Right cardiac atrium (tissue), 5 donors: Measurements from ENCODE around the gene TRNAU1AP. TPM values are rescaled to one million over a fixed set of nuclear protein-coding genes. Genes with fewer than 3 reads are reported as not detected.
A peak's percentile ranks its signal among the peaks of the same experiment; 100 is the strongest.
"Not testable (repeated sequence)": the region's sequence is repeated elsewhere in the genome, so short reads cannot be mapped to it uniquely, and the experiment has no call there.

Experiments used
- ATAC-seq, 2 donors: fragments of 200-7000 bp; cut with Tn5 transposase; one replicate each; pipeline versions ENCODE4 v1.8.0 to v1.9.1; 2020; ENCODE audit warnings: moderate library complexity in 2 of 2, mild to moderate bottlenecking in 1 of 2
- DNase-seq, 3 donors: peaks; one replicate each; pipeline ENCODE4 v3.0.0-alpha.2; 2020
- H3K27ac ChIP-seq: one replicate; pipeline ENCODE4 v1.5.1; 2013; ENCODE audit warnings: mild to moderate bottlenecking, low read length, control low read depth, moderate library complexity
- H3K27me3 ChIP-seq: one replicate; pipeline ENCODE4 v1.6.1; 2013; ENCODE audit not compliant: control insufficient read depth, insufficient read depth
- H3K4me1 ChIP-seq: one replicate; pipeline ENCODE4 v1.6.1; 2013; ENCODE audit warnings: low read length; ENCODE audit not compliant: control insufficient read depth, insufficient read depth
- H3K4me3 ChIP-seq: one replicate; pipeline ENCODE4 v1.5.1; 2013; ENCODE audit warnings: low read length, control low read depth
- H3K9me3 ChIP-seq: one replicate; pipeline ENCODE4 v1.6.1; 2013; ENCODE audit warnings: low read length; ENCODE audit not compliant: control insufficient read depth
- WGBS: extraction: QIAGEN DNeasy Blood & Tissue Kit; methylation state at CpG from one replicate; pipeline ENCODE4 v1.1.7; 2013; 5-methylcytosine and 5-hydroxymethylcytosine counted together
- intact Hi-C, 4 donors: fragments of 100-400 bp; cut with DNase I; formaldehyde crosslinking; loops; one replicate each; pipeline versions ENCODE4 v1.11.0 to v1.14.0; 2022 to 2023
- polyA plus RNA-seq: library from polyadenylated mRNA; stranded (reverse); fragments of 200-250 nt; gene quantifications from one replicate; pipeline ENCODE4 v1.2.3, GENCODE V29; 2013
- total RNA-seq, 4 donors: library from RNA; stranded (reverse); fragmentation: NEBNext Ultra II Directional; extraction: Animal tissue kit (Norgen Biotek cat#: 25700); gene quantifications; one replicate each; pipeline ENCODE4 v1.2.1, GENCODE V29; 2021
- donor health status: healthy with polysubstance abuse.
- donor health status: DM: no; HTN: yes; CAD: no.
- donor health status: DM: no; HTN: no; CAD: no.
- donor health status: DM: no; HTN: yes; CAD: no; lungs with severe emphysema.
- donor health status: DM: yes; HTN: yes; CAD: no.

Gene TRNAU1AP
- total and polyA plus RNA-seq, 5 donors, result 13.4 to 19.0 (median 17.0) TPM

DNA sequence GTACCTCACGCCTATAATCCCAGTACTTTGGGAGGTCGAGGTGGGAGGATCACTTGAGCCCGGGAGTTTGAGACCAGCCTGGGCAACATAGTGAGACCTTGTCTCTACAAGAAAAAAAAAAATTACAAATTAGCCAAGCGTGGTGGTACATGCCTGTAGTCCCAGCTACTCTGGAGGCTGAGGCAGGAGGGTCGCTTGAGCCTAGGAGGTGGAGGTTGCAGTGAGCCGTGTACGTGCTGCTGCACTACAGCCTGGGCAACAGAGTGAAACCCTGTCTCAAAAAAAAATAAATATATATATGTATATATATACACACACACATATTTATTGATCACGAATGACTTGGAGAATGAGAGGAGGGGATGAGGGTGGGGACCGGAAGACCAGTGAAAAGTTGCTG is 30.3 kb upstream of the TRNAU1AP start:
- DNase-seq, H3K4me1 ChIP-seq, H3K9me3 ChIP-seq, H3K4me3 ChIP-seq, H3K27ac ChIP-seq, ATAC-seq, H3K27me3 ChIP-seq, intact Hi-C loops: not testable (repeated sequence)
- 93% methylated on average over 9 of the region's 9 CpGs for WGBS

DNA sequence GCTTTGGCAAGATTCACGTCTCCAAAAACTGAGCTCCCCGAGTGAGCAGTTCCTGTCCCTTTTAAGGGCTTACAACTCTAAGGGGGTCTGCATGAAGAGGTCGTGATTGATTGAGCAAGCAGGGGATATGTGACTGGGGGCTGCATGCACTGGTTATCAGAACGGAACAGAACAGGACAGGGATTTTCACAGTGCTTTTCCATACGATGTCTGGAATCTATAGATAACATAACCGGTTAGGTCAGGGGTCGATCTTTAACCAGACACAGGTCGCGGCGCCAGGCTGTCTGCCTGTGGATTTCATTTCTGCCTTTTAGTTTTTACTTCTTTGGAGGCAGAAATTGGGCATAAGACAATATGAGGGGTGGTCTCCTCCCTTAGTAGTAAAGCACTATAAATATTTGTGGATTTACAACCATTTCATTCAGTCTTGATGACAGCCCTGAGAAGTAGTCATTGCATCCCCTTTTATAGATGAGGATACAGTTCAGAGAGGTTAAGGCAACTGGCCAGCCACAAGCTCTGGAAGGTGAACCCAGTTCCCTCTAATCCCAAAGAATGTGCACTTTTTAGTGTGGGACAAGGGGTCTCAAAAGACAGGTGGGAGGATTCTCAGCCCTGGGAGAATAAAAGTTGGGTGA is 27.8 kb upstream of the TRNAU1AP start:
- intact Hi-C loops, H3K4me1 ChIP-seq, H3K9me3 ChIP-seq, H3K27me3 ChIP-seq, DNase-seq, H3K4me3 ChIP-seq, H3K27ac ChIP-seq, ATAC-seq: not testable (repeated sequence)
- 63% methylated on average over 10 of the region's 10 CpGs for WGBS

DNA sequence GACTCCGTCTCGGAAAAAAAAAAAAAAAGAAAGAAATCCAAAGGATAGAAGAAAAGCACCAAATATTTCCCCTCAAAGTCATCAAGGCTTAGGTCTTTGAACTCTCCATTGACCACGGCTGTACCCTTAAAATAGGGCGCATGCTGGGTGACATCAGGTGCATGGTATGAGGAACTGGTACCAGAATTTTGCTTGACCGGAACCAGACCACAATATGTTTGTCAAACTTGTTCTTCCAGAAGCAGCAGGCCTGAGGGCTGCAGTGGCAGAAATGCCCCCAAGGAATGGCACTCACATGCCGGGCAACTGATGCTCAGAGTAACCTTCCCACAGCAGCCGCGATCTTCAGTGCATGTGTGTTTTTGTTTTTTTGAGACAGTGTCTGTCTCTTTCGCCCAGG is 26.0 kb upstream of the TRNAU1AP start:
- H3K9me3 ChIP-seq, result no peaks in the 10 kb centered on the region
- DNase-seq (no peak), ATAC-seq (no peak)
- H3K4me3 ChIP-seq, result no peak overlapping the region
- no peaks in the 10 kb centered on the region for H3K4me1 ChIP-seq
- WGBS, result 92% methylated on average over 9 of the region's 9 CpGs
- intact Hi-C loops, result no loop called here
- no peak overlapping the region for H3K27ac ChIP-seq
- no peaks in the 10 kb centered on the region for H3K27me3 ChIP-seq

DNA sequence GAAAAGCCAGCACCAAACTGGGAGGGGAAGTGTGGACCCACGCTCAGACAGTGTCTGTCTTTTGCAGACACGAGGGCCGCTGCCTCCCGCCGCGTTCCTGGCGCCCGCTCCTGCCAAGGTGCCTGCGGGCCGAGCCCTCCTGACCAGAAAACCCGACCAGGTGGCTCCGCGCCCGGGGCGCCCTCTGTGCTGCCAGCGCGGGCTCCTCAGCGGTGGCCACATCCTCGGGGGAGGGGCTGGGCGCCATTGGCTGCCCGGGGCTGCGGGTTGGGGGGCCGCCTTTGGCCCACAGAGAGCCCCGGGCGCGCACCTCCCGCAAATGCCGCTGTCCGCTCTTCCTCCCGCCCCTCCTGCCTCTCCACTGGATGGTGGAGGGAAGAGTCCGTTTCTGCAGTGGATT is 22.4 kb upstream of the TRNAU1AP start:
- WGBS, result 98% methylated on average over 31 of the region's 31 CpGs
- Histone ChIP-seq H3K9me3 (no peaks in the 10 kb centered on the region), H3K27ac (no peak overlapping the region), H3K27me3 (no peaks in the 10 kb centered on the region), H3K4me1 (no peaks in the 10 kb centered on the region), H3K4me3 (no peak overlapping the region)
- DNase-seq, result peak in 1 of 3 donors; percentile 58
- intact Hi-C loops, result no loop called here
- ATAC-seq, result no peak

DNA sequence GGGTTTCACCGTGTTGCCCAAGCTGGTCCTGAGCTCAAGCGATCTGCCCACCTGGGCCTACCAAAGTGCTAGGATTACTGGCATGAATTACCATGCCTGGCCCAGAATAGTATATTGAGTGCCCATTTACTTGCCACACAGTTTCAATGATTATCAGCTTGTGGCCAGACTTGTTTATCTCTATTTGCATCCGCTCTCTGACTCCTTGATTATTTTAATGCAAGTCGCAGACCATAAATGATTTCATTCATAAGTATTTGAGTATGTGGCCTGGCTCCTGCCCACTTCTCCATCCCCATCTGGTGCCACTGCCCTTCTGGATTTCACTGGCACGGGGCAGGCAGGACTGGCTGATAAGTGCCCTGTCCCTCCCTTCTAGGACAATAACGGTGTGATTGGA is 18.2 kb upstream of the TRNAU1AP start:
- ATAC-seq, result no peak
- no peak for DNase-seq
- no peaks in the 10 kb centered on the region for H3K27me3 ChIP-seq
- 98% methylated on average over 6 of the region's 6 CpGs for WGBS
- H3K4me3 ChIP-seq, result no peak overlapping the region
- H3K4me1 ChIP-seq, result no peaks in the 10 kb centered on the region
- H3K9me3 ChIP-seq, result no peaks in the 10 kb centered on the region
- no peak overlapping the region for H3K27ac ChIP-seq
- intact Hi-C loops, result no loop called here

DNA sequence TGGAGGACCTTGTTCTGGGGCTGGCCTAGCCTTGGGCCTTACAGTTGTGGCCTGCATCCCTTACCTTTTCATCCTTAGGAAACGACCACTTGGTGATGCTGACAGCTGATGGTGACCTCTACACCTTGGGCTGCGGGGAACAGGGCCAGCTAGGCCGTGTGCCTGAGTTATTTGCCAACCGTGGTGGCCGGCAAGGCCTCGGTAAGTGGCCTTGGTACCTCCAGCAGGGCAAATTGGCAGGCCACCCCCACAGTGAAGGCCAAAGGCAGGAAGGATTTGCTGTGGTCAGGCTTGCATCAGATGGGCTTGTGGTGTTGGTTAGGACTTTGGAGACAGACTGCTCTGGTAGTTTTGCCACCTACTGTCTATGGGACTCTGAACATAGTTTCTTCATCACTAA is 17.7 kb upstream of the TRNAU1AP start:
- Histone ChIP-seq H3K9me3 (no peaks in the 10 kb centered on the region), H3K27ac (no peak overlapping the region), H3K4me3 (no peak overlapping the region), H3K4me1 (no peaks in the 10 kb centered on the region), H3K27me3 (no peaks in the 10 kb centered on the region)
- DNase-seq (no peak), ATAC-seq (no peak)
- intact Hi-C loops, result no loop called here
- WGBS, result 92% methylated on average over 6 of the region's 6 CpGs

DNA sequence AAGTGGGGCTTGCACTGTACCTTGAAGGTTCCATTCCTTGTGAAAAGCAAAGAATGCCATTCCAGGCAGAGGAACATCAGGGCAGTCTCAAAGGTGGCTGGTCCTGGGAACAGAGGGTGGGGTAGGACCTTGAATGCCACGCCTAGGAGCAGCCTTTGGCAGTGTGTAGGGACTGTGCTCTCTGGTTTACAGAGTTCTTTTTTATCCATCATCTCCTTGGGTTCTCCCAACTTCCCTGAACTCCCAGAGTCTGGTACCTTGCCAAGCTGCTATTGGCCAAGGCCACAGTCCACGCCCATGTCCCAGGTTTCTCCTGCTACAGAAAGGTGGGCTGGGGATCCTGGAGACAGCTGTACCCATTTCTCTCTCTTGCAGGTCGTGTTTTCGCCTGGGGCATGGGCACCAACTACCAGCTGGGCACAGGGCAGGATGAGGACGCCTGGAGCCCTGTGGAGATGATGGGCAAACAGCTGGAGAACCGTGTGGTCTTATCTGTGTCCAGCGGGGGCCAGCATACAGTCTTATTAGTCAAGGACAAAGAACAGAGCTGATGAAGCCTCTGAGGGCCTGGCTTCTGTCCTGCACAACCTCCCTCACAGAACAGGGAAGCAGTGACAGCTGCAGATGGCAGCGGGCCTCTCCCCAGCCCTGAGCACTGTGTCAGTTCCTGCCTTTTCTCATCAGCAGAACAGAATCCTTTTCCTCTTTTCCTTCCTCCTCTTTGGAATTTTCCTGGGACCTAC is 15.3 kb upstream of the TRNAU1AP start:
- no peak overlapping the region for H3K4me3 ChIP-seq
- H3K27ac ChIP-seq, result no peak overlapping the region
- no peak for ATAC-seq
- H3K27me3 ChIP-seq, result no peaks in the 10 kb centered on the region
- intact Hi-C loops, result no loop called here
- DNase-seq, result no peak
- WGBS, result 73% methylated on average over 8 of the region's 8 CpGs
- H3K9me3 ChIP-seq, result no peaks in the 10 kb centered on the region
- H3K4me1 ChIP-seq, result no peaks in the 10 kb centered on the region

DNA sequence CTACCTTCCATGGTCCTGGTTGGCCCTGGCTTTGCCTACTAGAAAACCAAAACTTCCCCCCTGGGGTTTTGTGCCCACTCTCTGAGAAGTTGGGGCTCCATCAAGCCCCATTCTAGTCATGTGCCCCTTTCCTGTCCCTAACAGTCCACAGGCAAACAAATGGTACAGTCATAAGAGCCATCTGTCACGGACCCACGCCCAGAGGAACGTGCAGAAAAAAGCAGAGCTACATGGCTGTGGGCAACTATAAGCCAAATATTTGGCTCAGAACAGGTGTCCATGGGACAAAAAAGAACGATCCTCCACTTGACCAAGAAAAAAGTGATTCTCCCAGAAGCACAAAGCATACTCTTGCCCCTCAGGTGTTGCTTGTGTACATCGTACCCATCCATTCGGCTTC is 14.6 kb upstream of the TRNAU1AP start:
- no peak overlapping the region for H3K4me3 ChIP-seq
- H3K4me1 ChIP-seq, result no peaks in the 10 kb centered on the region
- WGBS, result 93% methylated on average over 6 of the region's 6 CpGs
- H3K27me3 ChIP-seq, result no peaks in the 10 kb centered on the region
- no peak for ATAC-seq
- DNase-seq, result no peak
- no peak overlapping the region for H3K27ac ChIP-seq
- no peaks in the 10 kb centered on the region for H3K9me3 ChIP-seq
- intact Hi-C loops, result no loop called here

DNA sequence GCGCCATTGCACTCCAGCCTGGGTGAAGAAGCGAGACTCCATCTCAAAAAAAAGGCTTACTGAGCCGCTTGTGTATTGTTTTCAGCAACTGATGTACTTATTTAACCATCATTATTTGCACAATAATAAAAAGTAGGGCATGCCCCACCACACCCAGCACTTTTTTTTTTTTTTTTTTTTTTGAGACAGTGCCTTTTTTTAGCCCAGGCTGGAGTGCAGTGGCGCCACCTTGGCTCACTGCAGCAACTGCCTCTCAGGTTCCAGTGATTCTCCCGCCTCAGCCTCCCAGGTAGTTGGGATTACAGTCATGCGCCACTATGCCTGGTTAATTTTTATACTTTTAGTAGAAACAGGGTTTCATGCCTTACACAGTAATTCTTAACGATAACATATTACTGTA is 12.2 kb upstream of the TRNAU1AP start:
- Histone ChIP-seq H3K27me3 (no peaks in the 10 kb centered on the region), H3K9me3 (no peaks in the 10 kb centered on the region), H3K27ac (no peak overlapping the region), H3K4me3 (no peak overlapping the region), H3K4me1 (no peaks in the 10 kb centered on the region)
- ATAC-seq (no peak), DNase-seq (no peak)
- WGBS, result 88% methylated on average over 7 of the region's 7 CpGs
- intact Hi-C loops, result no loop called here

DNA sequence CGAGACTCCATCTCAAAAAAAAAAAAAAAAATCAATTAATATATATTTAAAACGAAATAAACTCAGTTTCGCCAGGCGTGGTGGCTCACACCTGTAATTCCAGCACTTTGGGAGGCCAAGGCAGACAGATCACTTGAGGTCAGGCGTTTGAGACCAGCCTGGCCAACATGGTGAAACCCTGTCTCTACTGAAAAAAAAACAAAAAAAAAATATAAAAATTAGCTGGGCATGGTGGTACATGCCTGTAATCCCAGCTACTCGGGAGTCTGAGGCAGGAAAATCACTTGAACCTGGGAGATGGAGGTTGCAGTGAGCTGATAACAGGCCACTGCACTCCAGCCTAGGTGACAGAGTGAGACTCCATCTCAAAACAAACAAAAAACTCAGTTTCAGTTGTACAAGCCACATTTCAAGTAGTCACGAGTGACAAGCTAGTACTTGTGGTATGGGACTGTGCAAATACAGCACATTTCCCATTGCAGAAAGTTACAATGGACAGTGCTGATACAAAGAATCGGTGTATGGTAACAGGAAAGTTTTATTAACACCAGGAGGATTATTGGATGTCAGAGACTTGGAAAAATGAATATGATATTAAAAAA is 11.4 kb upstream of the TRNAU1AP start:
- H3K27me3 ChIP-seq, ATAC-seq, DNase-seq, H3K27ac ChIP-seq, intact Hi-C loops, H3K4me3 ChIP-seq, H3K4me1 ChIP-seq, H3K9me3 ChIP-seq: not testable (repeated sequence)
- 91% methylated on average over 8 of the region's 8 CpGs for WGBS

DNA sequence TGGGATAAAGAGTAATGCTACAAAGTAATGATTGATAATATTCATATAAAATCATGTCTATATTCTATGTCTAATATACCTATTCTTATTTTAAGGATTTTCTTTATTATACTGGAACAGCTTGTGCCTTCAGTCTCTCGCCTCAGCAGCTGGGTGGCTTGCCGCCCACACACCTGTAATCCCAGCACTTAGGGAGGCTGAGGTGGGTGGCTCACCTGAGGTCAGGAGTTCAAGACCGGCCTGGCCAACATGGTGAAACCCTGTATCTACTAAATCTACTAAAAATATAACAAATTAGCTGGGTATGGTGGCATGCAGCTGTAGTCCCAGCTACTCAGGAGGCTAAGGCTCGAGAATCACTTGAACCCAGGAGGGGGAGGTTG is 7.6 kb upstream of the TRNAU1AP start:
- DNase-seq, result no peak
- H3K9me3 ChIP-seq, result no peaks in the 10 kb centered on the region

More for the DNA sequence above, 7.6 kb upstream of the TRNAU1AP start:
- no peak for ATAC-seq
- Histone ChIP-seq H3K4me1 (no peaks in the 10 kb centered on the region), H3K27me3 (no peaks in the 10 kb centered on the region), H3K4me3 (no peak overlapping the region), H3K27ac (no peak overlapping the region)
- WGBS, result 93% methylated on average over 4 of the region's 4 CpGs
- intact Hi-C loops, result no loop called here
